Renal pelvis (tissue), 12 donors: Measurements from ENCODE around the gene KCNQ2. TPM values are rescaled to one million over a fixed set of nuclear protein-coding genes. Genes with fewer than 3 reads are reported as not detected.
"Not testable (repeated sequence)": the region's sequence is repeated elsewhere in the genome, so short reads cannot be mapped to it uniquely, and the experiment has no call there.

Source experiments
- DNase-seq: peaks from one replicate; pipeline ENCODE4 v3.0.0-alpha.2; 2013
- long read RNA-seq, 16 experiments: transcript quantifications; one replicate each; lab custom pipeline, GENCODE V29; 2026
- polyA plus RNA-seq, 3 donors: library from polyadenylated mRNA; unstranded; fragments of 120-200 nt; gene quantifications; one replicate each; pipeline ENCODE4 v1.2.1, GENCODE V29; 2013; ENCODE audit not compliant: insufficient read length in 3 of 3

KCNQ2 gene
- 1 to 10 TPM; 7.1 to 8.9 (median 8.1) TPM for polyA plus RNA-seq
- long read RNA-seq, donor 1, partial matches to known transcripts = 0 of 4 reads
- long read RNA-seq, donor 1, other reads (novel, unspliced or antisense) = 0 of 4 reads
- long read RNA-seq, donor 2, transcript KCNQ2-201 (8 exons, 1,426 nt) = major isoform, 9 of 9 reads
- long read RNA-seq, donor 2, partial matches to known transcripts = 0 of 9 reads
- long read RNA-seq, donor 2, other reads (novel, unspliced or antisense) = 0 of 9 reads
- long read RNA-seq, donor 3, partial matches to known transcripts = 0 of 2 reads
- long read RNA-seq, donor 3, other reads (novel, unspliced or antisense) = 0 of 2 reads
- long read RNA-seq, donor 4, partial matches to known transcripts = 0 of 2 reads
- long read RNA-seq, donor 4, other reads (novel, unspliced or antisense) = 0 of 2 reads
- long read RNA-seq, donor 5, partial matches to known transcripts = 330 of 817 reads
- long read RNA-seq, donor 5, other reads (novel, unspliced or antisense) = 486 of 817 reads
- long read RNA-seq, donor 6, partial matches to known transcripts = 1,401 of 1,447 reads
- long read RNA-seq, donor 6, other reads (novel, unspliced or antisense) = 43 of 1,447 reads
- long read RNA-seq, donor 7, transcript KCNQ2-201 (8 exons, 1,426 nt) = major isoform, 5 of 1,301 reads
- long read RNA-seq, donor 7, partial matches to known transcripts = 266 of 1,301 reads
- long read RNA-seq, donor 7, other reads (novel, unspliced or antisense) = 1,030 of 1,301 reads
- long read RNA-seq, donor 8 = 0 reads
- long read RNA-seq, donor 9, partial matches to known transcripts = 0 of 4 reads
- long read RNA-seq, donor 9, other reads (novel, unspliced or antisense) = 0 of 4 reads
- long read RNA-seq, donor 10, partial matches to known transcripts = 0 of 4 reads
- long read RNA-seq, donor 10, other reads (novel, unspliced or antisense) = 0 of 4 reads
- long read RNA-seq, donor 11, partial matches to known transcripts = 0 of 3 reads
- long read RNA-seq, donor 11, other reads (novel, unspliced or antisense) = 0 of 3 reads
- long read RNA-seq, donor 12, partial matches to known transcripts = 0 of 3 reads
- long read RNA-seq, donor 12, other reads (novel, unspliced or antisense) = 0 of 3 reads
- long read RNA-seq, donor 13, partial matches to known transcripts = 0 of 1 reads
- long read RNA-seq, donor 13, other reads (novel, unspliced or antisense) = 0 of 1 reads
- long read RNA-seq, donor 14, transcript KCNQ2-201 (8 exons, 1,426 nt) = major isoform, 8 of 8 reads
- long read RNA-seq, donor 14, partial matches to known transcripts = 0 of 8 reads
- long read RNA-seq, donor 14, other reads (novel, unspliced or antisense) = 0 of 8 reads
- long read RNA-seq, donor 15, transcript KCNQ2-201 (8 exons, 1,426 nt) = major isoform, 6 of 2,838 reads
- long read RNA-seq, donor 15, partial matches to known transcripts = 2,722 of 2,838 reads
- long read RNA-seq, donor 15, other reads (novel, unspliced or antisense) = 110 of 2,838 reads
- long read RNA-seq, donor 16, transcript KCNQ2-201 (8 exons, 1,426 nt) = major isoform, 6 of 1,426 reads
- long read RNA-seq, donor 16, partial matches to known transcripts = 1,420 of 1,426 reads
- long read RNA-seq, donor 16, other reads (novel, unspliced or antisense) = 0 of 1,426 reads

GRCh38 chr20:63471981-63472831 lies at the start of gene KCNQ2:
TSS of gene KCNQ2 (minus strand) at chr20:63472655. CDS start at chr20:63472463, 192 bp downstream.
- no peak for DNase-seq

- no peak for DNase-seq
Observed at GRCh38 chr20:63521602-63522001, 49.1 kb upstream of the KCNQ2 start.

- DNase-seq = peak; percentile 65
Observed at GRCh38 chr20:63520934-63521601, 48.6 kb upstream of the KCNQ2 start.

- peak; percentile 83 for DNase-seq
Observed at GRCh38 chr20:63520504-63520933, 48.1 kb upstream of the KCNQ2 start, which contains the start of gene PPDPF. TSS of gene PPDPF (plus strand) at chr20:63520765. CDS start at chr20:63521309, 544 bp downstream.

DNA sequence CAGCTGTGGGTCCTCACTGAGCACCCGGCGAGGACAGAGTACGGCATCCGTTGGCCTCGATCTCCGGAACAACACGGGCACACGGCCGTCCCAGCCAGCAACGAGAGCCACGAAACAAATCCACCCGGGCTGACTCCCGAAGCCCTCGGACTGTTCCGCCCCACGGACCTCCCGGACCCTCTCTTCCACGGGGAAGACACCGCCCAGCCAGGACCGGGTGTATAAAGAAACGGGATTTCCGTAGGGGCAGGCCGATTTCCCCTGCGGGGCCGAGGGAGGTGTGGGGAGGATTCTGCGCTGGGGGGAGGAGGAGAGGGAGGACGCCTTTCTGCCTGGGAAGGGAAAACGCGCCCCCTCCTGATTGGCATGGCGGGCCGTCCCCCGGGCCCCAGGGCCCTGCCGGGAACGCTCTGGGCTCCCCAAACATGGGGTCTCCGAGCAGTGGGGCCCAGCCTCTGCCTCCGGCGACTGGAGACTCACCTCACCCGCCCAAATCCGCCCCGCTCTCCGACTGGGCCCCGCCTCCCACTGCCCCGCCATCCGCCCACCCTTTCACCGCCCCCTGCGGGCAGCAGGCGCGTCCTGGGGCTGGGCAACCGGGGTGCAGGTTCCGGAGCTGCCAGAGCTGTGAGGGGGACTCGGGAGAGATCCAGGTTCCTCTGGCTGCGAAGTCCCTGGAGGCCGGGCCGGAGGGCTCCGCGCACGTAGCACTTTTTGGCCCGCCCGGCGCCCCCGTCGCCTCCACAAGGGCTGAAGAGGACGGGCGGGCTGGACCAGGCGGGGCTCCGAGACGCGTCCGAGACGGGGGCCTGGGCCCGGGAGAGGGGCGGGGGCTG lies 47.4 kb upstream of the KCNQ2 start:
- DNase-seq = no peak

GRCh38 chr20:63518946-63519667 lies 46.7 kb upstream of the KCNQ2 start:
- no peak for DNase-seq

GRCh38 chr20:63518351-63518861 lies 46.0 kb upstream of the KCNQ2 start:
- no peak for DNase-seq

DNA sequence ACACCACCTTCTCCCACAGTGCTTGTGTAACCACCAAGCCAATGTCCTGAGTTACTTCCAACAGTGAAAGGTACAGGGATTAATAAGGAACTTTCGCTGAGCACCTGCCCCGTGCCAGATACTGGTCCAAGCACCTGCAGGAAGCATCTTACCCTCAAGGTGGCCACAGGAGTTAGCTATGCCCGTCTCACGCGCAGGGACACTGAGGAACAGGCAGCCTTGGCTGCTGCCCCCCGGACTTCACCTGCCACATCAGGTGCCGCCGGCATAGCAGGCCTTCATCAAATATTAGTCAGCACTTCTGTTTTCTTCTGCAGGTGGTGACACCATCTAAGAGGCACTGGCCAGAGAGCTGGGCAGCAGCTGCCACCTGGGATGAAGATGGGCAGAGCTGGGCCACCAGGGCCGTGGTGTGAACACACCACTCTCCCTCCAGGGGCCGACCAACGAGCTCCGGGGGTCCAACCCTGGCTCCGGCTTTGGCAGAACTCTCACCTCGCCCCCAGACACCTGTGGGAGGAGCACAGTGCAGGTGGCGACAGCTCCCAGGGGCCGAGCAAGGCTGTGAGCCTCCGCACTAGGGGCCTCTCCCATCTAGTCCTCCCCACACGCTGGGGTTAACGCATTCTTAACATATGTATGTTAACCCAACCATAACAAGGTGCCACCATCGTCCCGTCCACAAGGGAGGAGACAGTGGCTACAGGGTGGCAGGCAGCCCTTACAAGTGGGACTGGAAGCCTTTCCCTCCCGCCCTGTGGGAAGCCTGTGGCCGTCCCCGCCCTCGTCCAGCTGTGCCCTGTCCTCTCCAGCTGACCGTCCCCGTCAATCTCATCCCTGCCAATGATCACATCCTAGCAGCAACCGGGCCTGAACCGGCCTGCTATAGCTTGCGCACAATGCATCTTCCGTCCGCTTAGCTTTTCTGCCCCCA lies 45.2 kb upstream of the KCNQ2 start:
- no peak for DNase-seq

DNA sequence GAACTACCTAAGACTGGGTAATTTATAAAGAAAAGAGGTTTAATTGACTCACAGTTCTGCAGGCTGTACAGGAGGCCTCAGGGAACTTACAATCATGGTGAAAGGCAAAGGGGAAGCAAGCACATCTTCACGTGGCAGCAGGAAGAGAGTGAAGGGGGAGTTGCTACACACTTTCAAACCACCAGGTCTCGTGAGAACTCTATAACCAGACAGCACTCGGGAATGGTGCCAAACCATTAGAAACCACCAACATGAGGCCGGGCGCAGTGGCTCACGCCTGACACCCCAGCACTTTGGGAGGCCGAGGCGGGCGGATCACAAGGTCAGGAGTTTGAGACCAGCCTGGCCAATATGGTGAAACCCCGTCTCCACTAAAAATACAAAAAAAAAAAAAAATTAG lies 42.1 kb upstream of the KCNQ2 start:
- not testable (repeated sequence) for DNase-seq

DNA sequence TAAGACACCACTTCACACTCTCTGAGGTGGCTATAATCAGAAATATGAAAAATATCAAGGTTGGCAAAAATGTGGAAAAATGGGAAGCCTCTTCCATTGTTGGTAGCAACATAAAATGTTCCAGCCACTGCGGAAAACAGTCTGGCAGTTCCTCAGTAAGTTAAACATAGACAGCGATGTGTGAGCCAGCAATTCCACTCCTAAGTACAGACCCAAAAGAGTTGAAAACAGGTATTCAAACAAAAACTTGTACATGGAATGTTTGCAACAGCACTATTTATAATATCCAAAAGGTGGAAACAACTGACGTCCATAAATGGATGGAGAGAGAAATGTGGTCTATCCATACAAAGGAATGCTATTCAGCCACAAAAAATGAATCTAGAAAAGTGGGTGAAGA lies 40.8 kb upstream of the KCNQ2 start:
- DNase-seq = no peak

DNA sequence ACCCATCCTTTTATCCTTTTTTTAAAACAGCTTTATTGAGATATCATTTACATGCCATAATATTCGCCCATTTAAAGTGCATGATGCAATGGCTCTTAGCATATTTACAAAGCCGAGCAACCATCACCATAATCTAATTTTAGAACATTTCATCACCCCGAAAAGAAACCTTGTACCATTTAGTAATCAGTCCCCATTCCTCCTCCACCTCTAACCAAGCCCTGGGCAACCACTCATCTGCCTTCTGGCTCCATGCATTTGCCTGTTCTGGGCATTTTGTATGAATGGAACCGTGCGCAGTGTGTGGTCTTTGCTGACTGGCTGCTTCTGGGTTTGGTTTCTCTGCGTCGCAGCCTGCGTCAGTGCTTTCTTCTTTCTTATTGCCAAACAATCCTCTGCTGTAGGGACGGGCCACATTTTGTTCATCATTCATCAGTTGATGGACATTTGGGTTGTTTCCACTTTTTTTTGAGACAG lies 36.7 kb upstream of the KCNQ2 start:
- no peak for DNase-seq

- no peak for DNase-seq
Observed at GRCh38 chr20:63508072-63508768, 35.8 kb upstream of the KCNQ2 start.

DNA sequence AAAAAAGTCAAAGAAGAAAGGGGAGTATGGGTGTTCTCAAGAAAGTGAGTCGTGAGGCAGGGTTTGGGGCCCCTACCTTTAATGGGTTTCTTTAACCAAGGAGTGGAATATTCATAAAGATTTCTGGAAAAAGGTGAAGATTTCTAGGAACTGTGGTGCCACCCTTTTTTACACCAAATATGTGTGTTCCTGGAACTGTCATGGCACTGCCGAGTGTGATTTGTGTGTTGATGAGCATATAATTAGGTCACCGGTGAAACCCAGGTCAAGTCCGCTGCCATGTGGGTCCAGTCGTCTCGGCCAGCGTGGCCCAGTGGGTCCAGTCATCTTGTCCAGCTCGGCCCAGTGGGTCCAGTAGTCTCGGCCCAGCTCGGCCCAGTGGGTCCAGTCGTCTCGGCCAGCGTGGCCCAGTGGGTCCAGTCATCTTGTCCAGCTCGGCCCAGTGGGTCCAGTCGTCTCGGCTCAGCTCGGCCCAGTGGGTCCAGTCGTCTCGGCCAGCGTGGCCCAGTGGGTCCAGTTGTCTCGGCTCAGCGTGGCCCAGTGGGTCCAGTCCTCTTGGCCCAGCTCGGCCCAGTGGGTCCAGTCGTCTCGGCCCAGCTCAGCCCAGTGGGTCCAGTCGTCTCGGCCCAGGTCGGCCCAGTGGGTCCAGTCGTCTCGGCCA lies 34.8 kb upstream of the KCNQ2 start:
- no peak for DNase-seq

DNA sequence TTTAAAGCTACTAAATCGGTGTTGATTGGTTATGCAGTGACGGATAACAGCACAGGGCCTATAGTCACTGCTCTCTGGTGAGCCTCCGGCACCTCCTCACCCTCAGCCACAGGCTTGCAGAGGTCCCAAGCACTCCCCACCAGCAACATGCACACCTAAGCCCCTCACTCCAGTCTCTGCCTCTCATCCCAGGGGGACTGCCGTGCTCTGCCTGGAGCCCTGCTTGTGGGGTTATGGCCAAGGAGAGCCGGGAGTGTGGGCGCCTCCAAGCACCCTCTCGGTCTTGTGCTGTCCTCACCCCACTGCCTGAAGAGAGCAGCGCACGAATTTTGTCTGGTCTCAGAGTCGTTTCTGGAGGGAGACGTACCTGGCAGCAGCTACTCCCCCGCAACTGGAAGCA lies 33.3 kb upstream of the KCNQ2 start:
- DNase-seq = no peak

DNA sequence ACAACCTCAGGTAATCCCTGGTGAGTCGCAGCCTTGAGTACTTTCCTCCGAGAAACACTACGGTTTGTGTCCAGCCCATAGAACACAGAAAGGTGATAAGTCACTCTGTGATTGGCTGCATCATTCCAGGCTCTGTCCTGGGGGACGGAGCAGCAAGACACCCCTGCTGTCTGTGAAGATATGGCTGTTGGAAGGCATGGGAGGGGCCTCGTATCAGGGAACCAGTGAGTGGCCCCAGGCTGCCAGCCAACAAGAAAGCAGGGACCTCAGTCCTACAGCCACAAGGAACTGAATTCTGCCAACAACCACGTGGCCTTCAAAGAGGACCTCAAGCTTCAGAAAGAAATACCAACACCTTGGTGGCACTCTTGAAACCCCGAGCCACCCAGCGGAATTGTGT lies 32.8 kb upstream of the KCNQ2 start:
- DNase-seq = no peak
